ENCODE measurements around the gene CDKN2B-AS1. TPM values are rescaled to one million over a fixed set of nuclear protein-coding genes. Genes with fewer than 3 reads are reported as not detected.

The CDKN2B-AS1 gene
- total and polyA plus RNA-seq, 2 experiments from 2014 or later = 0.14 TPM; not detected in 1

DNA sequence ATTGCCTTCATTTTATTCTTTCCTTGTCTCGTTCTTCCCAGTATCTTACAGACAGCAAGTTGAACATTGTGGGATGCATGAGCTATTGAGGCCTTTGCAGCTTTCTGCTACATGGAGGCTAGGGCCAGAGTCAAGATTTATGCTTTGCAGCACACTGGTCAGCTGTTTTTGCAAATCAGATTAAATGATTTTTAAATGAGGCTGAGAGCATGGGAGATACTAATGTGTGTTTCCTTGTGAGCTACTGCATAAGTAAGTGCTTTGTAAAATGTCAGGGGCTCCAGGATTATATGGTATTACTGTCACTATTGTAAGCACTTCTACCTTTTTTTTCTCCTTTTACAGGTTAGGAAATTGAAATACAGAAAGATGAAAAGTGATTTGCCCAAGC, 125.6 kb downstream of the CDKN2B-AS1 start (continued):
- TF ChIP-seq, protein P1, sequence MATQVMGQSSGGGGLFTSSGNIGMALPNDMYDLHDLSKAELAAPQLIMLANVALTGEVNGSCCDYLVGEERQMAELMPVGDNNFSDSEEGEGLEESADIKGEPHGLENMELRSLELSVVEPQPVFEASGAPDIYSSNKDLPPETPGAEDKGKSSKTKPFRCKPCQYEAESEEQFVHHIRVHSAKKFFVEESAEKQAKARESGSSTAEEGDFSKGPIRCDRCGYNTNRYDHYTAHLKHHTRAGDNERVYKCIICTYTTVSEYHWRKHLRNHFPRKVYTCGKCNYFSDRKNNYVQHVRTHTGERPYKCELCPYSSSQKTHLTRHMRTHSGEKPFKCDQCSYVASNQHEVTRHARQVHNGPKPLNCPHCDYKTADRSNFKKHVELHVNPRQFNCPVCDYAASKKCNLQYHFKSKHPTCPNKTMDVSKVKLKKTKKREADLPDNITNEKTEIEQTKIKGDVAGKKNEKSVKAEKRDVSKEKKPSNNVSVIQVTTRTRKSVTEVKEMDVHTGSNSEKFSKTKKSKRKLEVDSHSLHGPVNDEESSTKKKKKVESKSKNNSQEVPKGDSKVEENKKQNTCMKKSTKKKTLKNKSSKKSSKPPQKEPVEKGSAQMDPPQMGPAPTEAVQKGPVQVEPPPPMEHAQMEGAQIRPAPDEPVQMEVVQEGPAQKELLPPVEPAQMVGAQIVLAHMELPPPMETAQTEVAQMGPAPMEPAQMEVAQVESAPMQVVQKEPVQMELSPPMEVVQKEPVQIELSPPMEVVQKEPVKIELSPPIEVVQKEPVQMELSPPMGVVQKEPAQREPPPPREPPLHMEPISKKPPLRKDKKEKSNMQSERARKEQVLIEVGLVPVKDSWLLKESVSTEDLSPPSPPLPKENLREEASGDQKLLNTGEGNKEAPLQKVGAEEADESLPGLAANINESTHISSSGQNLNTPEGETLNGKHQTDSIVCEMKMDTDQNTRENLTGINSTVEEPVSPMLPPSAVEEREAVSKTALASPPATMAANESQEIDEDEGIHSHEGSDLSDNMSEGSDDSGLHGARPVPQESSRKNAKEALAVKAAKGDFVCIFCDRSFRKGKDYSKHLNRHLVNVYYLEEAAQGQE (IDR thresholded peaks at IDR 0.05; ENCODE audit: unreplicated experiment) = no peak
- TF ChIP-seq, protein P2, sequence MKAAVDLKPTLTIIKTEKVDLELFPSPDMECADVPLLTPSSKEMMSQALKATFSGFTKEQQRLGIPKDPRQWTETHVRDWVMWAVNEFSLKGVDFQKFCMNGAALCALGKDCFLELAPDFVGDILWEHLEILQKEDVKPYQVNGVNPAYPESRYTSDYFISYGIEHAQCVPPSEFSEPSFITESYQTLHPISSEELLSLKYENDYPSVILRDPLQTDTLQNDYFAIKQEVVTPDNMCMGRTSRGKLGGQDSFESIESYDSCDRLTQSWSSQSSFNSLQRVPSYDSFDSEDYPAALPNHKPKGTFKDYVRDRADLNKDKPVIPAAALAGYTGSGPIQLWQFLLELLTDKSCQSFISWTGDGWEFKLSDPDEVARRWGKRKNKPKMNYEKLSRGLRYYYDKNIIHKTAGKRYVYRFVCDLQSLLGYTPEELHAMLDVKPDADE (IDR thresholded peaks at IDR 0.05) = no peak
- TF ChIP-seq EZH2 (IDR thresholded peaks at IDR 0.05; ENCODE audit: low read depth, unreplicated experiment) = no peak

DNA sequence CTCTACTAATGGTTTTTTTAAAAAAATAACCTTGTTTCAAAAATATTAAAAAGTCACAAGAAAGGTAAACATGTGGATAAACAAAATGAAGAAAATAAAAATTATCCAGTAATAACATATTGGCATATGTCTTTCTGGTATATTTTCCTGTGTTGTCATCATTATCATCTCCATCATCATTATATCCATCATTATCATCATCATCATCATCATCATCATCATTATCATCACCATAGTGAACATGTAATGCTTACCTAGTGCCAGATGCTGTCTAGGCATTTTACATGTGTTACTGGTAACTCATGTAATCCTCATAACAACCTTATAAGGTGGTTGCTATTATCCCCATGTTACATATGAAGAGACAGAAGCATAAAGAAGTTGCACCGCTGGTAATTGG, 126.0 kb downstream of the CDKN2B-AS1 start:
- no peaks in the 10 kb centered on the region for H3K9me2 ChIP-seq (ENCODE audit: insufficient read depth)
- Mint-ChIP-seq H3K36me3 (ENCODE audit: low read depth) (no peaks in the 10 kb centered on the region), H3K4me1 (peaks cover 18% of the 10 kb centered on the region), H3K27me3 (ENCODE audit: insufficient read depth, low read depth, poor library complexity) (no peaks in the 10 kb centered on the region), H3K4me3 (no peak overlapping the region), H3K9me3 (no peaks in the 10 kb centered on the region), H3K27ac (no peak overlapping the region)
- H3K27ac ChIP-seq (ENCODE audit: low read depth) = no peak overlapping the region
- ATAC-seq (no peak), DNase-seq (ENCODE audit: low spot score) (no peak)
- H3K4me3 ChIP-seq = no peak overlapping the region
- no peak overlapping the region for H3K4me2 ChIP-seq
- H3K79me2 ChIP-seq (replicated peaks; ENCODE audit: insufficient read depth) = no peaks in the 10 kb centered on the region
- no peaks in the 10 kb centered on the region for H3F3A ChIP-seq (replicated peaks; ENCODE audit: low read depth)
- H4K20me1 ChIP-seq (replicated peaks; ENCODE audit: insufficient read depth) = no peaks in the 10 kb centered on the region
- no peak overlapping the region for H2AFZ ChIP-seq
- H3K36me3 ChIP-seq (ENCODE audit: insufficient read depth) = no peaks in the 10 kb centered on the region
- H3K27me3 ChIP-seq (ENCODE audit: insufficient read depth) = no peaks in the 10 kb centered on the region
- peaks cover 22% of the 10 kb centered on the region for H3K4me1 ChIP-seq (ENCODE audit: insufficient read depth)
- TF ChIP-seq STAT1 (IDR thresholded peaks at IDR 0.05; ENCODE audit: unreplicated experiment) (no peak), JUNB (IDR thresholded peaks at IDR 0.05; ENCODE audit: unreplicated experiment) (no peak), ZNF331 (CRISPR knock-in tag; IDR thresholded peaks at IDR 0.05; ENCODE audit: low read depth) (no peak), EZH2 (IDR thresholded peaks at IDR 0.05; ENCODE audit: low read depth, unreplicated experiment) (no peak), ZNF114 (CRISPR knock-in tag; IDR thresholded peaks at IDR 0.05) (no peak), POLR2AphosphoS5 (IDR thresholded peaks at IDR 0.05; ENCODE audit: low read depth) (no peak)
- TF ChIP-seq, protein P2 (IDR thresholded peaks at IDR 0.05) = no peak
- TF ChIP-seq, protein P1 (IDR thresholded peaks at IDR 0.05; ENCODE audit: unreplicated experiment) = no peak
- TF ChIP-seq, protein P3, sequence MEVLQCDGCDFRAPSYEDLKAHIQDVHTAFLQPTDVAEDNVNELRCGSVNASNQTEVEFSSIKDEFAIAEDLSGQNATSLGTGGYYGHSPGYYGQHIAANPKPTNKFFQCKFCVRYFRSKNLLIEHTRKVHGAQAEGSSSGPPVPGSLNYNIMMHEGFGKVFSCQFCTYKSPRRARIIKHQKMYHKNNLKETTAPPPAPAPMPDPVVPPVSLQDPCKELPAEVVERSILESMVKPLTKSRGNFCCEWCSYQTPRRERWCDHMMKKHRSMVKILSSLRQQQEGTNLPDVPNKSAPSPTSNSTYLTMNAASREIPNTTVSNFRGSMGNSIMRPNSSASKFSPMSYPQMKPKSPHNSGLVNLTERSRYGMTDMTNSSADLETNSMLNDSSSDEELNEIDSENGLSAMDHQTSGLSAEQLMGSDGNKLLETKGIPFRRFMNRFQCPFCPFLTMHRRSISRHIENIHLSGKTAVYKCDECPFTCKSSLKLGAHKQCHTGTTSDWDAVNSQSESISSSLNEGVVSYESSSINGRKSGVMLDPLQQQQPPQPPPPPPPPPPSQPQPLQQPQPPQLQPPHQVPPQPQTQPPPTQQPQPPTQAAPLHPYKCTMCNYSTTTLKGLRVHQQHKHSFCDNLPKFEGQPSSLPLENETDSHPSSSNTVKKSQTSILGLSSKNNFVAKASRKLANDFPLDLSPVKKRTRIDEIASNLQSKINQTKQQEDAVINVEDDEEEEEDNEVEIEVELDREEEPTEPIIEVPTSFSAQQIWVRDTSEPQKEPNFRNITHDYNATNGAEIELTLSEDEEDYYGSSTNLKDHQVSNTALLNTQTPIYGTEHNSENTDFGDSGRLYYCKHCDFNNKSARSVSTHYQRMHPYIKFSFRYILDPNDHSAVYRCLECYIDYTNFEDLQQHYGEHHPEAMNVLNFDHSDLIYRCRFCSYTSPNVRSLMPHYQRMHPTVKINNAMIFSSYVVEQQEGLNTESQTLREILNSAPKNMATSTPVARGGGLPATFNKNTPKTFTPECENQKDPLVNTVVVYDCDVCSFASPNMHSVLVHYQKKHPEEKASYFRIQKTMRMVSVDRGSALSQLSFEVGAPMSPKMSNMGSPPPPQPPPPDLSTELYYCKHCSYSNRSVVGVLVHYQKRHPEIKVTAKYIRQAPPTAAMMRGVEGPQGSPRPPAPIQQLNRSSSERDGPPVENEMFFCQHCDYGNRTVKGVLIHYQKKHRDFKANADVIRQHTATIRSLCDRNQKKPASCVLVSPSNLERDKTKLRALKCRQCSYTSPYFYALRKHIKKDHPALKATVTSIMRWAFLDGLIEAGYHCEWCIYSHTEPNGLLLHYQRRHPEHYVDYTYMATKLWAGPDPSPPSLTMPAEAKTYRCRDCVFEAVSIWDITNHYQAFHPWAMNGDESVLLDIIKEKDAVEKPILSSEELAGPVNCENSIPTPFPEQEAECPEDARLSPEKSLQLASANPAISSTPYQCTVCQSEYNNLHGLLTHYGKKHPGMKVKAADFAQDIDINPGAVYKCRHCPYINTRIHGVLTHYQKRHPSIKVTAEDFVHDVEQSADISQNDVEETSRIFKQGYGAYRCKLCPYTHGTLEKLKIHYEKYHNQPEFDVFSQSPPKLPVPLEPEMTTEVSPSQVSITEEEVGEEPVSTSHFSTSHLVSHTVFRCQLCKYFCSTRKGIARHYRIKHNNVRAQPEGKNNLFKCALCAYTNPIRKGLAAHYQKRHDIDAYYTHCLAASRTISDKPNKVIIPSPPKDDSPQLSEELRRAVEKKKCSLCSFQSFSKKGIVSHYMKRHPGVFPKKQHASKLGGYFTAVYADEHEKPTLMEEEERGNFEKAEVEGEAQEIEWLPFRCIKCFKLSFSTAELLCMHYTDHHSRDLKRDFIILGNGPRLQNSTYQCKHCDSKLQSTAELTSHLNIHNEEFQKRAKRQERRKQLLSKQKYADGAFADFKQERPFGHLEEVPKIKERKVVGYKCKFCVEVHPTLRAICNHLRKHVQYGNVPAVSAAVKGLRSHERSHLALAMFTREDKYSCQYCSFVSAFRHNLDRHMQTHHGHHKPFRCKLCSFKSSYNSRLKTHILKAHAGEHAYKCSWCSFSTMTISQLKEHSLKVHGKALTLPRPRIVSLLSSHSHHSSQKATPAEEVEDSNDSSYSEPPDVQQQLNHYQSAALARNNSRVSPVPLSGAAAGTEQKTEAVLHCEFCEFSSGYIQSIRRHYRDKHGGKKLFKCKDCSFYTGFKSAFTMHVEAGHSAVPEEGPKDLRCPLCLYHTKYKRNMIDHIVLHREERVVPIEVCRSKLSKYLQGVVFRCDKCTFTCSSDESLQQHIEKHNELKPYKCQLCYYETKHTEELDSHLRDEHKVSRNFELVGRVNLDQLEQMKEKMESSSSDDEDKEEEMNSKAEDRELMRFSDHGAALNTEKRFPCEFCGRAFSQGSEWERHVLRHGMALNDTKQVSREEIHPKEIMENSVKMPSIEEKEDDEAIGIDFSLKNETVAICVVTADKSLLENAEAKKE (CRISPR knock-in tag; IDR thresholded peaks at IDR 0.05) = no peak

Measured in GM23338 (cell line).